Psoas muscle (tissue), 8 donors: ENCODE results near the gene TBC1D7. TPM values are rescaled to one million over a fixed set of nuclear protein-coding genes. Genes with fewer than 3 reads are reported as not detected.

ENCODE experiments used
- ATAC-seq, 4 donors: fragments of 200-7000 bp; cut with Tn5 transposase; one replicate each; pipeline ENCODE4 v1.9.1; 2020; ENCODE audit warnings: moderate library complexity in 3 of 4, mild to moderate bottlenecking in 2 of 4
- DNase-seq, 2 donors: peaks; one replicate each; pipeline ENCODE4 v3.0.0-alpha.2; 2020
- H3K27ac ChIP-seq: fragments of 200-600 bp; one replicate; pipeline ENCODE4 v1.8.0; 2022
- H3K27me3 ChIP-seq, 3 donors: fragments of 200-600 bp in 1 of 3; one replicate each; pipeline versions ENCODE4 v1.6.1 to v1.8.0; 2013 to 2022; ENCODE audit warnings: low read length in 2 of 3, mild to moderate bottlenecking in 2 of 3, moderate library complexity in 1 of 3; ENCODE audit not compliant: insufficient read depth in 3 of 3
- H3K36me3 ChIP-seq, 2 donors: fragments of 200-600 bp in 1 of 2; one replicate each; pipeline versions ENCODE4 v1.6.1 to v1.8.0; 2013 to 2022; ENCODE audit warnings: low read depth in 1 of 2, mild to moderate bottlenecking in 1 of 2, moderate library complexity in 1 of 2; ENCODE audit not compliant: insufficient read depth in 1 of 2
- H3K4me1 ChIP-seq: fragments of 200-600 bp; one replicate; pipeline ENCODE4 v1.8.0; 2022
- H3K4me3 ChIP-seq: fragments of 200-600 bp; one replicate; pipeline ENCODE4 v1.8.0; 2022; ENCODE audit warnings: mild to moderate bottlenecking
- H3K9me3 ChIP-seq: fragments of 200-600 bp; one replicate; pipeline ENCODE4 v1.8.0; 2022
- CTCF ChIP-seq: fragments of 200-600 bp; IDR thresholded peaks from one replicate; pipeline ENCODE4 v1.8.0; 2022; ENCODE audit warnings: antibody characterized with exemption
- WGBS, 3 donors: extraction: QIAGEN DNeasy Blood & Tissue Kit; methylation state at CpG; one replicate each; pipeline versions ENCODE4 v1.1.6 to v1.1.7; 2013; 5-methylcytosine and 5-hydroxymethylcytosine counted together
- intact Hi-C, 2 donors: fragments of 100-400 bp; cut with DNase I; formaldehyde crosslinking; loops; one replicate each; pipeline versions ENCODE4 v1.11.0 to v1.14.2; 2022
- polyA plus RNA-seq, 3 donors: library from polyadenylated mRNA; stranded (reverse); fragments of 200-250 nt; gene quantifications; one replicate each; pipeline ENCODE4 v1.2.3, GENCODE V29; 2013
- total RNA-seq, 4 donors: library from RNA; stranded (reverse); fragmentation: NEBNext Ultra II Directional in 2 of 4; extraction: Animal tissue kit (Norgen Biotek cat#: 25700) in 2 of 4; gene quantifications; one replicate each; pipeline versions ENCODE4 v1.2.1 to v1.2.4, GENCODE V29; 2021 to 2023
- donor health status: healthy with polysubstance abuse.
- donor health status: DM: no; HTN: no; CAD: no; lungs with moderate emphysema.
- donor health status: Bipolar disorder and iron deficiency.
- donor health status: healthy.
- donor health status: DM: yes; HTN: yes; CAD: no.
- donor health status: DM: no; HTN: no; CAD: no.
- donor health status: DM: no; HTN: no; CAD: no.
- donor health status: DM: yes; HTN: yes; CAD: no.

Gene TBC1D7
- total and polyA plus RNA-seq, 7 donors, result 9.4 to 19.4 (median 12.0) TPM

GRCh38 chr6:13365320-13365719 lies 37.0 kb upstream of the TBC1D7 start:
- WGBS, 3 donors, result 97 to 98% (median 97%) methylated on average over 39 of the region's 39 CpGs
- H3K4me3 ChIP-seq, result no peak overlapping the region
- no peak overlapping the region for H3K27ac ChIP-seq
- intact Hi-C loops, result no loop called here
- ATAC-seq (no peak), DNase-seq (no peak)
- no peaks in the 10 kb centered on the region for H3K9me3 ChIP-seq
- no peaks in the 10 kb centered on the region for H3K27me3 ChIP-seq
- peaks cover 0 to 14% of the 10 kb centered on the region in 2 donors for H3K36me3 ChIP-seq
- peaks cover 8% of the 10 kb centered on the region for H3K4me1 ChIP-seq
- TF ChIP-seq CTCF, result no peak

- intact Hi-C loops, result no loop called here
- no peak for ATAC-seq
- H3K4me1 ChIP-seq, result peaks cover 8% of the 10 kb centered on the region
Measured at GRCh38 chr6:13364842-13365241, 36.5 kb upstream of the TBC1D7 start.

DNA sequence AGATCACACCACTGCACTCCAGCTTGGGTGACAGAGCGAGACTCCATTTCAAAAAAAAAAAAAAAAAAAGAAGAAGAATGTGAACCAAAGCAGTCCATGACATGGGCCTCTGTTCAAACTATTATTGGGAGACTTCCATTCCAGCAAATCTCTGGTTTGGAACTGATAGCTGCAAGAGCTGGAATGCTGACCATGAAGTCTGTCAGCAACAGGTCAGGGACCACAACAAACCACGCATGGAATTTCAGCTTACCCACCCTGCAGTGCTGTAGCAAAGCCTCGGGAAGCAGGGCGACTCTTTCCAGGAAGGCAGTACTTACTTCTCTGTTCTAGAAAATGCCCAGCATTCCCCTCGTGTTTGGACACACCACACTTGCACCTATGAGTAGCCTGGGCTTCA lies 34.1 kb upstream of the TBC1D7 start:
- H3K4me1 ChIP-seq, result no peaks in the 10 kb centered on the region
- WGBS, 3 donors, result 69 to 75% (median 73%) methylated on average over 4 to 5 of the region's 5 CpGs
- no peak for ATAC-seq

More at GRCh38 chr6:13364842-13365241, 36.5 kb upstream of the TBC1D7 start:
- TF ChIP-seq CTCF, result no peak
- no peak for DNase-seq
- Histone ChIP-seq H3K4me3 (no peak overlapping the region), H3K9me3 (no peaks in the 10 kb centered on the region), H3K27ac (no peak overlapping the region), H3K27me3 (no peaks in the 10 kb centered on the region), H3K36me3 (peaks cover 0 to 14% of the 10 kb centered on the region in 2 donors)
- 97% methylated on average over 28 to 34 of the region's 34 CpGs for WGBS, 3 donors

DNA sequence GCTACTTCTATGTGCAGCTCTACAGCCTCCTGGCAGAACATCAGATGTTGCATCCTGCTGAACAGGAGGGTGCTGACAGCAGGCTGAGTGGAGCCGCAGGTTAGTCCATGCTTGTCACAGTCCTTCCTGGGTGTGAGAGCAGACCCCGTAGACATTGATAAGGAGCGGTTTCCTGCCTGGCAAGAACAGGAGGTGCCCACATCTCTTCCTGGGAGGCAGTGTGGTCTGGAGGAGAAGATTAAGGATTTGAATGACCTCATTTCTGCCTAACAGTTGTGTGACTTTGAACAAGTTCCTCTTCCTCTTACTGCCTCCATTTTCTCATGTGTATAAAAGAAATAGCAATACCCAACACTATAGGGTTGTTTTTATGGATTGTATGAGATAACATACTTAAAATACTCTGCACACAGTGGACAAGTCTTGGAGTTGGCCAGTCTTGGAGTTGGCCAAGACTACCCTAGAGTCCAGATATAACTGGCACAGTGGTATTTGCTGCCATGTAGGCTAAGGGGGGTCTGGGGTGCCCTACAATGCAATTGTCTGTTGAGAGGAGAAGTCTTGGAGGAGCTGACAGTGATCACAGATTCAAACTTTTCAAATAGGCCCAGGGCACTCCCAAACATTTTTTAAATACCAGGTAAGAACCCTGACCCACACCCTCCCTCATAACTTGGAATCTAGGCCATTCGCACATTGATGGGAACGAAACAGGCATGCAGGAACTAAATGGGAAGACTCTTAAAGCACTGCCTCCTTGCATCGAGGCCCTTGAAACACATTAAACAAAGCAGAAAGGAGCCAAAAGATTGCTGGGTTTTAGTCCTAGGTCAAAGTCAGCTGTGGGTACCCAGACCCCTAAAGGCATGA lies 32.6 kb upstream of the TBC1D7 start:
- peaks cover 2% of the 10 kb centered on the region for H3K4me1 ChIP-seq
- no peak overlapping the region for H3K4me3 ChIP-seq
- H3K36me3 ChIP-seq, result peaks cover 0 to 14% of the 10 kb centered on the region in 2 donors
- 86 to 93% (median 90%) methylated on average over 6 of the region's 6 CpGs for WGBS, 3 donors
- H3K27me3 ChIP-seq, result no peaks in the 10 kb centered on the region
- no peak for DNase-seq
- H3K9me3 ChIP-seq, result no peaks in the 10 kb centered on the region
- TF ChIP-seq CTCF, result no peak
- ATAC-seq, result peak in 1 of 4 donors; percentile 69
- intact Hi-C loops, result no loop called here
- no peak overlapping the region for H3K27ac ChIP-seq

More for the DNA sequence above, 34.1 kb upstream of the TBC1D7 start:
- no peak for DNase-seq
- intact Hi-C loops, result no loop called here
- Histone ChIP-seq H3K36me3 (peaks cover 0 to 14% of the 10 kb centered on the region in 2 donors), H3K27ac (no peak overlapping the region), H3K27me3 (no peaks in the 10 kb centered on the region), H3K9me3 (no peaks in the 10 kb centered on the region), H3K4me3 (no peak overlapping the region)
- no peak for TF ChIP-seq CTCF
